Endothelial cell of umbilical vein (primary cell): Measurements from ENCODE around the gene SNX19. TPM values are rescaled to one million over a fixed set of nuclear protein-coding genes. Genes with fewer than 3 reads are reported as not detected.

Experiments used
- BruUV-seq: library from RNA; stranded (reverse); fragments of 400-500 nt; replicated peaks from 2 replicates; lab custom pipeline; 2021; lab: Mats Ljungman, UMichigan
- CTCF ChIA-PET: fragments of 300-600, 350-600 bp; sonication (Branson Sonifier 250); formaldehyde crosslinking; loops from one replicate; lab custom pipeline; 2021; ENCODE audit warnings: antibody characterized with exemption, inconsistent platforms; lab: Charles Lee
- POLR2A ChIA-PET: fragments of 300-600, 350-600 bp; sonication (Branson Sonifier 250); formaldehyde crosslinking; loops from one replicate; lab custom pipeline; 2021; ENCODE audit warnings: antibody characterized with exemption, inconsistent platforms; lab: Charles Lee
- DNase-seq: peaks from one replicate; pipeline ENCODE4 v3.0.0-alpha.2; 2011; ENCODE audit warnings: low read depth, low spot score
- FAIRE-seq: peaks from 2 replicates; lab custom pipeline; 2011; peaks lifted over from hg19 to GRCh38; lab: Jason Lieb, UNC
- H2AFZ ChIP-seq: 2 replicates; pipeline ENCODE4 v1.6.0; 2012; ENCODE audit warnings: low read depth, low read length, control low read depth, inconsistent platforms
- H3K27ac ChIP-seq: 2 replicates; pipeline ENCODE4 v1.5.1; 2011; ENCODE audit warnings: low read depth, mild to moderate bottlenecking, control low read depth, low read length, moderate library complexity; ENCODE audit not compliant: insufficient read depth
- H3K27me3 ChIP-seq, 2 experiments: 2 replicates each; pipeline versions ENCODE4 v1.6.0 to v1.6.1; 2011; ENCODE audit warnings: low read length in 2 of 2, mixed read lengths in 1 of 2; ENCODE audit not compliant: control insufficient read depth in 2 of 2, insufficient read depth in 2 of 2
- H3K36me3 ChIP-seq, 2 experiments: 2 replicates in 1 of 2; 3 replicates in 1 of 2; pipeline ENCODE4 v1.5.1; 2011; ENCODE audit warnings: low read length in 2 of 2, mild to moderate bottlenecking in 1 of 2, moderate library complexity in 1 of 2; ENCODE audit not compliant: control insufficient read depth in 2 of 2, insufficient read depth in 2 of 2; ENCODE audit errors: extremely low read depth in 1 of 2
- H3K4me1 ChIP-seq: 3 replicates; pipeline ENCODE4 v1.5.1; 2011; ENCODE audit warnings: mild to moderate bottlenecking, low read length; ENCODE audit not compliant: control insufficient read depth, insufficient read depth; ENCODE audit errors: extremely low read depth
- H3K4me2 ChIP-seq: 2 replicates; pipeline ENCODE4 v1.6.1; 2011; ENCODE audit warnings: low read length, control low read depth, mixed read lengths; ENCODE audit not compliant: insufficient read depth
- H3K4me3 ChIP-seq, 3 experiments: fragments of 200-600 bp in 1 of 3; sonication (generic), shearing (Covaris generic) in 1 of 3; replicated peaks in 1 of 3; 2 replicates each; pipeline ENCODE4 v1.5.1; 2011 to 2016; ENCODE audit warnings: control low read depth in 3 of 3, low read length in 3 of 3, mild to moderate bottlenecking in 2 of 3, inconsistent platforms in 1 of 3, low read depth in 1 of 3, moderate library complexity in 1 of 3; ENCODE audit not compliant: insufficient read depth in 1 of 3
- H3K79me2 ChIP-seq: 2 replicates; pipeline ENCODE4 v1.6.0; 2012; ENCODE audit warnings: low read length, inconsistent platforms; ENCODE audit not compliant: control insufficient read depth, insufficient read depth
- H3K9ac ChIP-seq: replicated peaks from 2 replicates; pipeline ENCODE3; 2011; ENCODE audit warnings: low read length, control low read depth; ENCODE audit not compliant: insufficient read depth; ENCODE audit errors: extremely low read depth
- H3K9me1 ChIP-seq: replicated peaks from 3 replicates; pipeline ENCODE4 v1.6.0; 2011; ENCODE audit warnings: mild to moderate bottlenecking, low read length; ENCODE audit not compliant: control insufficient read depth, insufficient read depth; ENCODE audit errors: extremely low read depth
- H3K9me3 ChIP-seq: replicated peaks from 2 replicates; pipeline ENCODE4 v1.5.1; 2012; ENCODE audit warnings: low read length, inconsistent platforms; ENCODE audit not compliant: control insufficient read depth, insufficient read depth
- H4K20me1 ChIP-seq: replicated peaks from 2 replicates; pipeline ENCODE3; 2011; ENCODE audit warnings: mild to moderate bottlenecking, low read length; ENCODE audit not compliant: control insufficient read depth, insufficient read depth; ENCODE audit errors: extremely low read depth
- CTCF ChIP-seq, 2 donors: IDR thresholded peaks; 1 replicate in 1 of 2; 2 replicates in 1 of 2; pipeline ENCODE4 v1.5.1; 2011; ENCODE audit warnings: low read length in 2 of 2, mild to moderate bottlenecking in 2 of 2, moderate library complexity in 2 of 2, control low read depth in 1 of 2, inconsistent platforms in 1 of 2, low read depth in 1 of 2; ENCODE audit not compliant: insufficient read depth in 1 of 2; ENCODE audit errors: extremely low read depth in 1 of 2
- EZH2 ChIP-seq: IDR thresholded peaks from 2 replicates; pipeline ENCODE4 v1.6.1; 2012; ENCODE audit warnings: borderline replicate concordance, low read depth, mild to moderate bottlenecking, moderate library complexity, low read length, inconsistent platforms; ENCODE audit not compliant: severe bottlenecking
- FOS ChIP-seq: IDR thresholded peaks from 2 replicates; pipeline ENCODE4 v1.6.1; 2011; ENCODE audit warnings: mild to moderate bottlenecking, low read length, moderate library complexity, borderline replicate concordance; ENCODE audit not compliant: insufficient read depth
- GATA2 ChIP-seq: IDR thresholded peaks from 2 replicates; pipeline ENCODE4 v1.7.0; 2011; ENCODE audit warnings: low read depth, mild to moderate bottlenecking, moderate library complexity, mixed read lengths, low read length; ENCODE audit not compliant: insufficient read length, insufficient read depth
- JUN ChIP-seq: IDR thresholded peaks from 2 replicates; pipeline ENCODE4 v1.6.1; 2011; ENCODE audit warnings: borderline replicate concordance, low read depth; ENCODE audit not compliant: insufficient read length, insufficient read depth
- MYC ChIP-seq: IDR thresholded peaks from one replicate; pipeline ENCODE4 v1.6.1; 2011; ENCODE audit warnings: mild to moderate bottlenecking, low read depth, low read length
- POLR2A ChIP-seq: IDR thresholded peaks from 2 replicates; pipeline ENCODE4 v1.6.1; 2012; ENCODE audit warnings: low read depth, mild to moderate bottlenecking, control low read depth, low read length
- POLR2AphosphoS5 ChIP-seq: IDR thresholded peaks from 2 replicates; pipeline ENCODE4 v1.6.1; 2012; ENCODE audit warnings: low read depth, mild to moderate bottlenecking, control low read depth, low read length, moderate library complexity; ENCODE audit not compliant: insufficient read depth
- dilution Hi-C: fragments of 300-500 bp; cut with MboI; formaldehyde crosslinking; loops from one replicate; pipeline ENCODE4 v1.15.0; 2019; ENCODE audit warnings: low sequenced_read_pairs; ENCODE audit not compliant: extremely low pct_ligation_motif_present
- intact Hi-C: fragments of 100-400 bp; cut with micrococcal nuclease; formaldehyde crosslinking; loops from one replicate; pipeline ENCODE4 v1.10.0; 2022
- polyA plus RNA-seq, 4 experiments: library from polyadenylated mRNA; depleted of rRNA in 3 of 4; stranded (reverse) in 3 of 4; unstranded in 1 of 4; fragments of >200 nt; gene quantifications; 2 replicates each; pipeline versions ENCODE4 v1.2.1 to v1.2.3, GENCODE V29; 2011 to 2012; ENCODE audit warnings: missing spikeins in 1 of 4
- total RNA-seq: library from RNA; stranded (reverse); gene quantifications from 2 replicates; pipeline ENCODE4 v1.2.3, GENCODE V29; 2021
- TF ChIP-seq, protein P1 (sequence below): IDR thresholded peaks from 2 replicates; pipeline ENCODE4 v1.6.1; 2011; ENCODE audit not compliant: insufficient read depth, insufficient read length

Gene SNX19
- total and polyA plus RNA-seq, 2 donors (not counting 3 experiments of a cell fraction or from before 2014, with no cell fraction given), result 37.4 to 49.8 TPM

- no TSS peak for BruUV-seq
- peak overlapping the region; percentile 31 for H2AFZ ChIP-seq
- H3K9me1 ChIP-seq, result no peaks in the 10 kb centered on the region
- H3K9me3 ChIP-seq, result no peaks in the 10 kb centered on the region
- no peak overlapping the region for H3K4me2 ChIP-seq
- H3K27ac ChIP-seq, result no peak overlapping the region
- CTCF ChIA-PET, result interaction anchor here (0.6 to 4.0 kb wide), 16 partner anchors 13 to 402 kb away, joined by 3 to 55 read pairs (median 4); no protein-coding TSS in a partner anchor
- no peaks in the 10 kb centered on the region for H4K20me1 ChIP-seq
- H3K36me3 ChIP-seq, result no peaks in the 10 kb centered on the region
- H3K9ac ChIP-seq, result no peak overlapping the region
- no peak overlapping the region for H3K4me3 ChIP-seq
- peak; percentile 65 for DNase-seq
- TF ChIP-seq EZH2 (no peak), POLR2A (no peak), FOS (peak; percentile 59), POLR2AphosphoS5 (no peak), MYC (no peak), CTCF (IDR thresholded peaks at IDR 0.05; ENCODE audit: extremely low read depth in 1 of 2, insufficient read depth in 1 of 2, low read depth in 1 of 2, low read length in 2 of 2) (peak; percentile 41 to 69), GATA2 (no peak), JUN (no peak)
- TF ChIP-seq, protein P1, sequence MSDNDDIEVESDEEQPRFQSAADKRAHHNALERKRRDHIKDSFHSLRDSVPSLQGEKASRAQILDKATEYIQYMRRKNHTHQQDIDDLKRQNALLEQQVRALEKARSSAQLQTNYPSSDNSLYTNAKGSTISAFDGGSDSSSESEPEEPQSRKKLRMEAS, result no peak
- intact Hi-C loops, result loop anchor here (1.0 to 5.0 kb wide), 4 partner anchors 35 to 392 kb away; no protein-coding TSS in a partner anchor
- dilution Hi-C loops, result no loop called here
- peak; percentile 81 for FAIRE-seq
- H3K27me3 ChIP-seq, result no peaks in the 10 kb centered on the region
- H3K4me1 ChIP-seq, result no peaks in the 10 kb centered on the region
- no peaks in the 10 kb centered on the region for H3K79me2 ChIP-seq
- POLR2A ChIA-PET, result no interaction called here
These were observed 88.6 kb downstream of the SNX19 start for GRCh38 chr11:130827451-130828377.
